HG02571 (cell line): ENCODE results near the gene DNAI1.

ENCODE experiments used
- ATAC-seq: cut with Tn5 transposase; IDR thresholded peaks from one replicate; pipeline ENCODE4 v1.9.1; 2021; ENCODE audit warnings: mild to moderate bottlenecking, moderate library complexity; ENCODE audit not compliant: unreplicated experiment

Gene DNAI1

DNA sequence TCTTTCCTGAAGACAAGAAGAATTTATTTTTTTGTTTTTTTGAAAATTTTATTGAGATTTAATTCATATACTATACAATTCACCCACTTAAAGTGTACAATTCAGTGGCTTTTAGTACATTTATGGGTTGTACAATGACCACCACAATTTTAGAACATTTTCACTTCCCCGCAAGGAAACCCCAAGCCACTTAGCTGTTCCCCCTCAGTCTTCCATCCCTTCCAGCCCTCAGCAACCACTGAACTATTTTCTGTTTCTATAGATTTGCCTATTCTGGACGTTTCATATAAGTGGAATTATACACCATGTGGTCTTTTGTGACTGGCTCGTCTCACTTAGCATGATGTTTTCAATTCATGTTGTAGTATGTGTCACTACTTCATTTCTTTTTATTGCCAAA is 28.0 kb downstream of the DNAI1 start:
- no peak for ATAC-seq

DNA sequence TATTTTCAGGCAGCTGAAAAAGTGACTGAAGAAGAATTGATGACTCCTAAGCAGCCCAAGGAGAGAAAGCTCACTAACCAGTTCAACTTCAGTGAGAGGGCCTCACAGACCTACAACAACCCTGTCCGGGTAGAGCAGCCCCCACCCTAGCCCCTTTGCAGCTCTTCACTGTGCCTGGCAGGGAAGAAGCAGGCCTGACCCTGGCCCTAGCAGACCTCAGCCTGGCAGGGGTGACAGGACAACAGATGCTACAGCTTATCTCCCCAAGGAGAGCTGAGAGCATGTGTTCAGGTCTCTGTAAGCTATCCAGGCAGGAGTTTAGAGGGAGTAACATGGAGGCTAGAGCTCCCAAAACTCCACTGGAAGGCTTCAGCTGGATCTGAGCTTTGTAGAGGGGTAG is 31.8 kb downstream of the DNAI1 start:
- ATAC-seq, result no peak

DNA sequence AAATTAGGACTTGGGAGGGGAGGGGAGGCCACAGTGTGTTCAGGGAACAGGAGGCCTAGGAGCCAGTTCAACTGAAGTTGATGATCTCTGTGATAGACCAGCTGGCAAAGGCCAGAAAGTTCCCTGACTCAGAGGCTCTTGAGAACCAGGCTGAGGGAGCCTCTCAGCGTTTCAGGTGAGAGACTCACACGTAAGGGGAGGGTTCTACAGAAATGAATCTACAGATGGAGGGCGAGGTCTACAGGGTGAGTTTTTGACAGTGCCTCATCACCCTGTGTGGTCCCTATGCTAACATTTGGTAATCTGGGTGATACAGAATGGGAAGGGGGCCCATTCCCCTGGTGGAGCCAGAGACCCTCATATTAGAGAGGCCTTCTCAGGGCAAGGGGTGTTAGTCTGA is 32.2 kb downstream of the DNAI1 start:
- no peak for ATAC-seq

DNA sequence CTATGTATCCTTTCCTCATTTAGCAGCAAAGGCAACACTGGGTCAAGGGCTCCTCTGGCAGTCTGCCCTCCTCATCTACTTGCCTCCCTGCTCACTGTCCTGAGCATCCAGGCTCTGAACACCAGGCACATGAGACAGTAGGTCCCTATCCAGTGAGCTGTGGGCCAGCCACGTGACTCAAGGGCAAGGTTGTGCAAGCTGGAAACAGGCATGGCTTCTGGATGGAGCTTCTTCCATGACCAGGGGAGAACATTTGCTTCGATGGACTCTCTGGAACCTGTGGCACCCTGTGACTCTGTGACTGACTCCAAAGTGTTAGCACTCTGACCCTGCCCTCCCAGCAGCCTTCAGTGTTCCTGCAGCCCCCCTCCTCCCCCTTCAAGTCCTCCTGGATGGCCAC is 33.0 kb downstream of the DNAI1 start:
- ATAC-seq, result no peak

DNA sequence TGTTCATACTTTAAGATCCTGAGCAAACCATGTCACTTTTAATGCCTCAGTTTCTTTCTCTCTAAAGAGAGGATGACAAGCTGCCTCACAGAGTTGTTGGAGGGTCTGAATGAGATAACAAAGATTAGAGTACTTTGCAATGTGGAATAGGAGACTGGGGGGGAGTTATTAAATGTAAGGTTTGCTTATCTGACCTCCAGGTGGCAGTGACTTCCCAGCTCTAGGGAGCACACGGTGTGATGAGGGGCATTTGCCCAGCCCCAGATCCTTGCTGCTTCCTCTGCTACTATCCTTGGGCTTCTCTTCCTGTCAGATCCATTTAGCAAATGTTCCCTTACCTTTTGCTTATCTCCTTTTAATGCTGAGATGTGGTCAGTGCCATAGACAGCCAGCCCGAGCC is 33.4 kb downstream of the DNAI1 start:
- no peak for ATAC-seq

DNA sequence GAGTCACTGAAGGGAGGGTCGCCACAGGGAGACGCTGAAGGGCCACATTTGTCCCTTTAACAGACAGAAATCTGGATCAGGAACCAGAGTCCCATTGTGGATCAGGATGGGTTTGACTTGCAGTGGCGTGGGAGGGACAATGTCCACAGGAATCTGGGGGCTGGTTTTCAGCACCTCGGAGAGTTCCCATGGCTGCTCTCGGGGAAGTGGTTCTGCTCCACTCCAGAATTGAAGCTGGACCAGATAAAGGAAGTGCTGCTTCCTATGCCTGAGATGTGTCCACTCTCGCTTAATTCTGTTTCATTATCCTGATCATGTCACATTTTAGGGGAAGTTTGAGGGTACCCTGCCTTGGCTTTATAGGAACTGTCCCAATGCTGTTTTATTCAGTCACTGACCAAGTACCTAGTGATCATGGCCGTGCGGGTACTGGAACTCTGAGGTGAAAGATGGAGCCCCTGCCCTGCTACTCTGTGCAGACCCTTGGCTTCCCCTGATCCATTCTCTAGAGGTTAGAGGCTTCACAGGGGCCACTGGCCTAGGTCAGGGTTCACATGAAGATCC is 35.4 kb downstream of the DNAI1 start:
- ATAC-seq, result no peak

DNA sequence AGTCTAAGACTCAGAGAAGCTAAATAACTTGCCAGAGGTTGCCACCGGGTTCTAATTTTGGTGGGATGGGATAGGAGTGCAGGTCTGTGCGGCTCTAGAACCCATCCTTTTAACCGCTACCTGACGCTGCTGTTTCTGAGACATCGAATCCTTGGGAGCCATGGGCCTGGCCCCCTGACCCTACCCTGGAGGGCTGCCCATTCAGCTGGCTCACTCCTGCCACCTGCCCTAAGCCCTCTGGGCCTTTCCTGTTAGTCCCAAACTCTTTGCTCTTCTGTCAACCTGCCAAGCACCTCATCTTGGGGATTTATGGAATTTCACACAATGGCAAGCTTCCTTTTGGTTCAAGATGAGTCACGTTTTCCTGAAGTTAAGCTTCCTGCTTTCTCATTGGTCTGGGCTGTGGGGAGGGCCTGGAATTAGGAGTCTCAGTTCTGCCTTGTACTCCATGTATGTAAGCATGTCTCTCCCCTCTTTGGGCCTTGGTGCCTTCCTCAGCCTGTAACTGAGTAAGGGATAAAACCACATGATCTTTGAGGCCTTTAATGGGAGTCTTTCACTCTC is 37.6 kb downstream of the DNAI1 start:
- ATAC-seq, result no peak

DNA sequence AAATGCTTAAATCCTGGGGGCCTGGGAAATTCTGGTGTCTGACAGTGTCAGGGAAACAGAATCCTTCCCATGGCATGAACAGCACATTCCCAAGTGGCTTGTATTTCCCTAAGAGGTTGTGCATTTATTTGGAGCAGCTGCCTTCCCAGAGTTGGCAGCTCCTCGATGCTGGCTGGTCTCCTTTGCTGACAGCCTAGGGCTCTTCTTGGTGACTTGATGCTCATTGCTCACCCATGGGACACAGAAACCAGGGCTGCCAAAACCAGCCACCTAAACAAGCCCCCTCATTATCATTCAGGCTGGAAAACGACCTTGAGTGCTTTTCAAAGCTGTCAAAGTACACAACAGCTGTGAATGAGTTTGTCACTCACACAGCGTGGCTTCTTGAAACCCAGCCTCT is 39.9 kb downstream of the DNAI1 start:
- no peak for ATAC-seq

DNA sequence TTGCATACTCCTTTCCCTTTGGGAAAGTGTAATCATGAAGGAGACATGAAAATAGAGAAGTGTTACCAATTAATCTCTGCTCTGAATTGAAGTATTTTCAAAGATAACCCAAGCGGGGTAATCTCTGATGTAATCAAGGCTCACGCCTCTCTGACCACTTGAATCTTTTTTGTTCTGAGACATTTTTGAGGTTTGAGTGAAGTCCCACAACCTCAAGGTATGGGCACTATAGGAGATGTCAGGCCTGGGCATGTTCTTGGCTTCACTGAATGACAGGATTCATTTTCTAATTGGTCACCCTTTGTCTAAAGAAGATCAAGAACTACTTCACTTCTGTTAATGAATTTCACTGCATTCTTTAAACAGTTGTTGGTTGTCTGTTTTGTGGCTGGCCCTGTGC is 40.5 kb downstream of the DNAI1 start:
- no peak for ATAC-seq

DNA sequence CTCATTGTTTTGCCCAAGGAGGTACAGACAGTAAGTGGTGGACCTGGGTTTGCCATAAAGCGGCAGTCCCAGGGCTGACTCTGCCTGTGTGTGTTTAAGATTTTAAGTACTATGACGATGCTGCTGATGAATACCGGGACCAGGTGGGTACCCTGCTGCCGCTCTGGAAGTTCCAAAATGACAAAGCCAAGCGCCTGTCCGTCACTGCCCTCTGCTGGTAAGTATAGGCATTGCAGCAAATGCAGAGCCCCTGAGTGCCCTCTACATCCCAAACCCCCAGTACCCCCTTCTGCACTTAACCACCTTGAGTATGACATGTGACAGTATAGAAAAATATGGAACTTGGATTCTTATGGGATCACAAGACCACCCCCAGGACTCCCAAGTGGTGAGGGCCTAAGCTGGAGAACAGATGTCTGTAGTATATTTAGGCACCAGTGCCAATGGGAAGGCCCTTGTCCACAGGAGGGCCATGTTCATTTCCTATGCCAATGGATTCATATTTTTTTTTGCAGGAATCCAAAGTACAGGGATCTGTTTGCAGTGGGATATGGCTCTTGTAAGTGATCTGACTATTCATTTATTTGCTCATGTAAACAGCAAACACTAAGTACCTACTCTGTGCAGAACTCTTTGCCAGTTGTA is 42.1 kb downstream of the DNAI1 start:
- ATAC-seq, result no peak

DNA sequence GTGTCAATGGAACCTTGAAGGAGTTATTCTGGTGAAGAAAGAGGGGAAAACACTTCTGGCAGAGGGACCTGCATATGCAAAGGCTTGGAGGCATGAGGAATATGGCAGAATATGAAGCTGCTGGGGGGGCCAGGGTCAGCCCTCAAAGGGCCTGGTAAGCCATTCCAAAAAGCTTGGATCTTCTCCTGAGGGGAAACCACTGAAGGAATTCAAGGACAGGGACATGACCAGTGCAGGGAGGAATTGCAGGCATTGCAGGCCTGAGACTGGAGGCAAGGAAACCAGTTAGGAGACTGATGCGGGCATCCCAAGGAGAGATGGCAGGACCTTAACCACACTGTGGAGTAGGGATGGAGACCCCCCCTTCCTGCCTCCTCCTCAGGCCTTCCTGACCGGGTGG is 42.8 kb downstream of the DNAI1 start:
- no peak for ATAC-seq

DNA sequence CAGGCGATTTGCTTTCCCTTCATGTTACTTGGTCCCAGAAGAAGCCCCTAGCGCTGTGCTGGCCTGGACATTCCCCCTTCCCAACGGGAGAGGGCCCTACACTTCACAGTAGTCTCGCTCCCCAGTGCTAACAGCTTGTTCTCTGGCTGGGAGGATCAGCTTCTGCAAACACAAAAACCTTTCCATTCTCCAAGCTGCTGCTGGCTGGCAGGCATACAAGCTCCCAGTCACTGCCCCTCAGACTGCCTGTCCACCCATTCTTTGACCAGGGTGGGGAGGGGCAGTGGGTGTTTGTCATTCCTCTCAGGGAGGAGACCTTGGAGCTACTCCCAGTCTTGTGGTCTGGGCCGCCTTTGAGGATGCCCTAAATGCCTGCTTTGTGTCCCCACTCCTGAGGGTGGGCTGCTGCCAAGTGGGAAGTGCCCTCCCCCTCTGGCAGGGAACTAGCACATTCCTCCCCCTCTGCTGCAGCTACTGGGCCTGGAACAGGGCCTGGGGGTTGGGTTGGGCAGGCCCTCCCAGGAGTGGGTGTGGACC is 43.4 kb downstream of the DNAI1 start:
- no peak for ATAC-seq

DNA sequence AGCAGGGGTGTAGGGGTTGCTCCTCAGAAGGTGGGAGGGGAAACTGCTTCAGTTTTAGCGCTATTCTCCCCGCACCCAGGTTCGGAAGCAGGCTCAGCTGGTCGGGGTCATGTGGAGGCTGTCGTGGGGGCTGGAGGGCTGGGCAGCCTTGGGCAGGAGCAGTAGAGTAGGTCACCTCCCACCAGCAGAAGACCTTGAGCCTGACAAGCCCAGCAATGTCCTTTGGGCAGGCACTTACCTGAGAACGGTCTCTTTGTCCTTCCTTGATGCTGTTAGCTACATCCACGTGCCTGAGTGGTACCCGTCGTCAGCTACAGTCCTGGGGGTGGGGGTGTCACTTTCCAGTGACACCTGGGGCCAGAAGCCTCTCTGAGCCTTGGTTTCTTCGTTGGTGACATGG is 43.9 kb downstream of the DNAI1 start:
- ATAC-seq, result no peak

DNA sequence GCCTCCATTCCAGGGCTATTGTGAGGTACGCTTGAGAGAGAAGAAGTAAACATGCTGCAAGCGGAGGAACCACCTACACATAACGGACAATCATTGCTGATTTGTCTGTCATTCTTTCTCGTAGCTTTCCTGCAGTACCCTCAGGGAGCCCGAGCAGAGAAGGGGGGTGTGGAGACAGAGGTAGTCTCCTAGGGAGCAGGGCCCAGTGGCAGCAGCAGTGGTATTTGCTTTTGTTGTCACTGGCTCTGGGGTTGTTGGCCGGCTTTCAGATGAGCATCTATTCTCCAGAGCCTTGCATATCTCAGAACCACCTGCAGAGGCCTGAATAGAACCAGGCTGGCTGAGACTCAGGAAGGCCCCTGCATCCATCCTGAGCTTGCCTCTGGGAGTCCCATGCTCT is 44.3 kb downstream of the DNAI1 start:
- ATAC-seq, result no peak

DNA sequence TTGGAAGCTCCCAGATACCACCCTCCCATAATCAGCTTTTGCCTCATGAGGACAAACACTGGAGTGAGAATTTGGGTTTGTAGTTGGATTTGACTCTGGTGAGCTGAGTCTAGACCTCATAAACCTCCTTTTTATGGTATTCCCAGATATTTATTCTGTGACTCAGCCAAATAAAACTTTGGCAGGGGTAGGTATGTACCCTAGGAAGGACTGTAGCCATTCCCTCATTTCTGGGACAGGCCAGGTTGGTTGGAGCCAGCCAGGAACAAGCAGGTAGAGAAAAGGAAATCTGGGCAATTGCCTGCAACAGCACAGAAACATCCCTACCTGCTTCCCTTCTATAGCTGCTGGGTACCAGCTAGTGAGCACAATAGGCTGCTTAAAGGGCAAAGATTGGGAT is 44.8 kb downstream of the DNAI1 start:
- no peak for ATAC-seq

DNA sequence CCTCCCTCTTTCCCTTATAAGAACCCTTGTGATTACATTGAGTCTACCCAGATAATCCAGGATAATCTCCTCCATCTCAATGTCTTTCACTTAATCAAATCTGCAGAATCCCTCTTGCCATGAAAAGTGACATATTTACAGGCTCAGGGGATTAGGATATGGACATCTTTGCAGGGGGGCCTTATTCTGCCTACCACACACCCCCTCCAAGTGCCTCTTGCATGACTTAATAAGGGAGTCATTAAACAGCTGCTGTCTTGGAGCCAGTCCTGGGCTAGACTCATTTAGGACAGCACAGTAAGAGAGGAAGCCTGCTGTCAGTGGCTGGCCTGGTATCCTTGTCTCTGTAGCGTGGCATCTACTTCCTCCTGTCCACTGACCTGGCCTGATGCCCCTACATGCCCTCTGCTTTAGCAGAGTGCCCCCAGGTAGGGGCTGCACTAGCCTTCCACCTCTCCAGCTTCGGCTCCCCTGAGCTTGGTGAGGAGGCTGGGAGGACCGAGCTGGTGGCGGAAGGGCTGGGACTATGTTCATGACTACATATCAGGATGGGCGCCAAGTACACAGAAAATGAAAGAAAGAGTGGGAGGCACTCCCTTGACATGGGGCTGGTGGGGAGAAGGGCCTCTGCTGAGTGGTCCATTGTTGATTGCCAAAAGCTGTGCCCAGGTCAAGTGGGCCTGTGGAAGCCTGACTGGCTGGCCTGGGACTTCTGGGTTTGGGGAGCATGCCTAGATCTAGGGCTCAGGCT is 46.9 kb downstream of the DNAI1 start:
- ATAC-seq, result no peak

DNA sequence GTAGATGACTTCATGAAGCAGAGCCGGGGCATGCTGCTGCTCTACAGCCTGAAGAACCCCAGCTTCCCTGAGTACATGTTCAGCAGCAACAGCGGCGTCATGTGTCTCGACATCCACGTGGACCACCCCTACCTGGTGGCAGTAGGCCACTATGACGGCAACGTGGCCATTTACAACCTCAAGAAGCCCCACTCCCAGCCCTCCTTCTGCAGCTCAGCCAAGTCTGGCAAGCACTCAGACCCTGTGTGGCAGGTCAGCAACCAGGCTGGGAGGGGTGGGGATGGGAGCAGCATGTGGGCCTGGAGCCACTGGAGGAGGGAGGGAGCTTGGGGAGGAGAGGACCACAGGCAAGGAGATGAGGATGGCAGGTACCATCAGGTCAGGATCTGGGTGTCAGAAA is 48.0 kb downstream of the DNAI1 start:
- no peak for ATAC-seq

DNA sequence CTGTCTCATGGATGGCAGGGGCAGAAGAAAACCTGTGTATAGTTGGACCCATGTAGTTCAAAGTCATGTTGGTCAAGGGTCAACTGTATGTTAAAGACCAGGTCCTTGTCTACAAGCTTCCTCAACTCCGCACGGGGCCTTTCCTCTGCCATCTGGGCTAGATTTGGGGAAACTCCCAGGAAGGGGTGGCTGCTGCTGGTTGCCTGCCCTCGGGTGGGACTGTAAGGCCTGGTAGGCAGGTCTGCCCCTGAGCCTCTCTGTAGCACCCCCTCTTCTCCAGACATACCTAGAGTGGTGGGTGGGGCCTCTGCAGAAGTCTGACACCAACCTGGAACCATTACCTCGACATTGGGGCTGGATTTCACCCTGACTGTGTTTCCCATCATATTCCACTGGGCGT is 49.0 kb downstream of the DNAI1 start:
- no peak for ATAC-seq

DNA sequence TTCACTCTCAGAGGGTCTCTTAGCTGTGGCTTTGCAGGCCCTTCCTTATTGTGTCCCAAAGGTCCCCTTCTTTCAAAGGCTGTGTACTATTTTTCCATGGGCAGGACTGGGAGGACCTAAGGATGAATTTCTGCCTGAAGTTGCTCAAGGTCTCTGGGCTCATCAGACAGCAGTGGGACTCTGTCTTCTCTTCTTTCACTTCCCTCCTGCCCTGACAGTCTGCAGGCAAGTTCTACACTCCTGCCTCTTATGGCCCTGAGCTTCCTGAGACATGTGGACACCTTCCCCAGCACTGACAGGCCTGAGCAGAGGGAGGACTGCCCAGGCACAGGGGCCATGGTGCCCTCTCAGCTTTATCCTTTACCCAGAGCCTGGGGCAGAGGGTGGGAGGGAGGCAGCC is 49.4 kb downstream of the DNAI1 start:
- ATAC-seq, result no peak

DNA sequence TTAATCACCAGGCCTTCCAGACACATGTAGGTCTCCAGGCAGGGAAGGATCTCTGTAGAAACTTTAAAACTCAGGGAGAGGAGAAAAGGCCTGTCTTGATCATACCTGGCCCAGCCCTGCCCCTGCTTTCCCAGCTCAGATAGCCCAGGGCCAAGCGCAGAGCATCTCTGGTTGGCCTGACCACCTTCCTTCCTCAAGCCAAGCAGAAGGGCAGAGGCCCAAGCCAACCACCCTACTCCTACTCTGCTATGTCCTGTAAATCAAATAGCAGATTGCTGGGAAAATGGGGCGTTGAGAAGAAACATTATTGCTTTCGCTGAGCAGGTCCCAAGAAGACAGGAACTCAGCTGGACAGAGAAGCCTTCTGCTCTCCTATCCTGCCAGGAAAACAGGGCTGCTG is 49.9 kb downstream of the DNAI1 start:
- no peak for ATAC-seq

DNA sequence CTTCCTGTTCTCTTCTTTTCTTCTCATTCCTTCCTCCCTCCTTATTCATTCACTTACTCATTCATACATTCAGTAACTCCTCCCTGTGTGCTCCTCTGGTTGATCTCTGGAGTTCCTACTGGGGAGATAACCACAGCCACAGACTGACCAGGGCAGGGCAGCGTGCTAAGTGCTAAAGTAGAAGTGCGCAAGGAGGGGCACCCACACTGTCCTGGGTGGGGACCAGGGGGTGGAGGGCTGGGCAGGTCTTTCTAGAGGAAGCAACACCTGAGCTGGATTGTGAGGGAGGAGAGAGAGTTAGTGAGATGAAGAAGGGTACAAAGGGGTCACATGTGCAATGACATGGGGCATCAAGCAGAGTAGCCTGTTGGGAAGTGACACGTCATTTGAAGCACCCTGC is 50.3 kb downstream of the DNAI1 start:
- no peak for ATAC-seq
